NCI-H2196 (cell line): ENCODE results near the gene TARBP2.

ENCODE experiments used
- DNase-seq: peaks from one replicate; lab custom pipeline; 2025; ENCODE audit not compliant: unreplicated experiment; lab: John Stamatoyannopoulos, UW

Gene TARBP2, protein sequence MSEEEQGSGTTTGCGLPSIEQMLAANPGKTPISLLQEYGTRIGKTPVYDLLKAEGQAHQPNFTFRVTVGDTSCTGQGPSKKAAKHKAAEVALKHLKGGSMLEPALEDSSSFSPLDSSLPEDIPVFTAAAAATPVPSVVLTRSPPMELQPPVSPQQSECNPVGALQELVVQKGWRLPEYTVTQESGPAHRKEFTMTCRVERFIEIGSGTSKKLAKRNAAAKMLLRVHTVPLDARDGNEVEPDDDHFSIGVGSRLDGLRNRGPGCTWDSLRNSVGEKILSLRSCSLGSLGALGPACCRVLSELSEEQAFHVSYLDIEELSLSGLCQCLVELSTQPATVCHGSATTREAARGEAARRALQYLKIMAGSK

DNA sequence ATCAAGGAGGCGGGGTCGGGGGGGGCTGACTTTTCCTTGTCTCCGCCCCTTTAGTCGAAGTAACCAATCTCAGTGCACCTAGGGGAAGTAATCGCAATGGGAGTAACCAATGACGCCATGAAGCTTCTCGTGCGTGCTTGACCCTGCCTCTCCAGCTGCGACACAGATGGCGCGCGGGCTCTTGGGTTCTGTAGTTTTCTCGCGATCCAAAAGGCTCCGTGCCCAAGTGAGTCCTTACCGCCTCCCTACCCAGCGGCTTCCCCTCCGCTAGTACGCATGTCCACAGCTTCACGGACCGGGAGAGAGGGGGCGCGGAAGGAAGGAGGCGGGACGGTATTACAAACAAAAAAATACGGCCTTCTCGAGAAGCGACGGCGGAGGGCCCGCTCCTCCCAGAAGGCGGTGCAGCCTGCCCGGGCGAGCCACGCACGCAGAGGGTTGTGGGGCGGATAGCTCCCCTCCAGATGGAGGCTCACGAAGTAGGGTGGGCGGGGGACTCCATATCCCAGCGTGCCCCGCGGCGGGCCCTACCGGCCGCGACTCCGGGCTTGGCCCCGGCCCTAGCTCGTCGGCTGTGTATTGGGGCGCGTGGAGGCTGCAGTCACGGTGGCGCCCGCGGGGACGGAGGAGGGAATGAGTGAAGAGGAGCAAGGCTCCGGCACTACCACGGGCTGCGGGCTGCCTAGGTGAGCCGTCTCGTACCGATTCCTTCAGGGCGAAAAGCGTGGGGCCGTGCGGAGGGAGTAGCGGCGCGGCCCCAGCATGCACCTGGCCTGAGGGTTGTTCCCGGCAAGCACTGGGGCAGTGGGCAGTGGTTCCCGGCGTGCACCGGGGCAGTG lies at the start of gene TARBP2:
Gene TARBP2 (plus strand): TSS at position 508 of the 839 bp plus-strand sequence. CDS start 126 bp downstream, at position 634.
- peak; percentile 98 for DNase-seq

GRCh38 chr12:53451661-53452158 lies 49.4 kb upstream of the TARBP2 start, which contains the start of gene PCBP2:
TSS of gene PCBP2 (plus strand) at chr12:53452102. CDS start at chr12:53454801, 2,699 bp downstream.
- peak; percentile 98 for DNase-seq

GRCh38 chr12:53452159-53453077 lies 48.7 kb upstream of the TARBP2 start:
- DNase-seq, result peak; percentile 89

GRCh38 chr12:53453953-53454640 lies 47.0 kb upstream of the TARBP2 start:
- DNase-seq, result no peak

DNA sequence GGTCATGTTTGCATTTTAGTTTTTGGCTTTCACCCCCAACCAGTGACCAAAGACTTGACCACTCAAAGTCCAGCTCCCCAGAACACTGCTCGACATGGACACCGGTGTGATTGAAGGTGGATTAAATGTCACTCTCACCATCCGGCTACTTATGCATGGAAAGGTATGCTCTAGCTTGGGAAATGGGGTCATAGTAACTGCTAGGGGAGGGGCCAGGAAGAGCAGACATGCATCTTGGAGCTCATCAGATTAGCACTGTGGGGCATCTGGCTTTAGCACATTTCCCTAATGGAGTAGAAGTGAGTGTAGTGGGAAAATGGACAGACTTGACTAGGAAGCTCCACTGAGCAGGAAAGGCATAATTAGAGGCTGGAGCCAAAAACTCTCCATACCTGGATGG lies 46.4 kb upstream of the TARBP2 start:
- no peak for DNase-seq

DNA sequence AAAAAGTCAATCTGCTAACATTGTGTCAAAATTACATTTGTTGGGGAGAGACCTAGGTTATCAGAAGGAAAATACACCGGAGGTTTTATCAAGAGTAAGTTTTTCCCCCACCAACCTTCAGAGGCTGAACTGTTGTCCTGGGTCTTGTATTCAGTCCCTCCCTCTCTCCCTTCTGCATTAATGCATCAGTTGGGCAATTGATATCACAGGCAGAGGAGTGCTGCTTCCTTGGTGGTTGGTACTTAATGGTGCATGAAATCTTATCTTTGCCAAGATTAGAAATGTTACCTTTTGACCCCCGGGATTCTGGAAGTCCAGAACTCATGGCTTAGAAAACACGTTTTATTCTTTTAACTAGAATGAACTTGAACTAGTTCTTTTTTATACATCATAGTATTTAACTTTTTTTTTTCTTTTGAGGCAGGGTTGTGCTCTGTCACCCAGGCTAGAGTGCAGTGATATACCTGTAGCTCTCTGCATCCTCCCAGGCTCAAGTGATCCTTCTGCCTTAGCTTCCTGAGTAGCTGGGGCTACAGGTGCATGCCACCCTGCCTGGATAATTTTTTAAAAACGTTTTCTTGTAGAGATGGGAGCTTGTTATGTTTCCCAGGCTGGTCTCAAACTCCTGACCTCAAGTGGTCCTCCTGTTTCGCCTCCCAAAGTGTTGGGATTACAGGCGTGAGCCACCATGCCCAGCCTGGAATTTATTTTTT lies 44.3 kb upstream of the TARBP2 start:
- no peak for DNase-seq

GRCh38 chr12:53459097-53459496 lies 42.0 kb upstream of the TARBP2 start:
- DNase-seq, result no peak

DNA sequence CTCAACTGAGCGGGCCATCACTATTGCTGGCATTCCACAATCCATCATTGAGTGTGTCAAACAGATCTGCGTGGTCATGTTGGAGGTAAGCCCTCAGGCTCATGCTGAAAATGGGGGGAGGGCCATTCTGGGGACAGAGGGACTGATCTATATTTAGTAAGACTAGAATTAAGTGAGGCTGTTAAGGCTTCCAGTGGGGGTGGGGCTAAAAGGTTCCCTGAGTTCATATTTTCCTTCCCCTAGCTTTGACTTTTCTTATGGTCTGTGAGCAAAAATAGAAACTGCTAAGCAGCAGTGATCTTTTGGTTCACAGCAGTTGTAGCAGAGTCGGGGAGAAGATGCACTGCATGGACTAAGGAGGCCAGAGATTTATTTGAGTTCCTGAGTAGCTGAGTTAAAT lies 40.0 kb upstream of the TARBP2 start:
- DNase-seq, result no peak

DNA sequence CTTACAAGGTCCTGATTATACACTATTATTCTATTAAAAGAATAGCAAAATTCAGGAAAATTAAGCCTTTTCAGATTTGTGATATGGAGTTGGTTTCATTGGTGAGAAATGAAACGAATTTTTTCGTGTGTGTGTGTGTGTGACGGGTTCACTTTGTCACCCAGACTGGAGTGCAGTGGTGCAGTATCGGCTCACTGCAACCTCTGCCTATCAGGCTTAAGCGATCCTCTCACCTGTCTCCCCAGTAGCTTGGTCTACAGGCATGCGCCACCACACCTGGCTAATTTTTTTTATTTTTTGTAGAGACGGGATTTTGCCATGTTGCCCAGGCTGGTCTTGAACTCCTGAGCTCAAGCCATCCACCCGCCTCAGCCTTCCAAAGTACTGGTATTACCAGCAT lies 39.5 kb upstream of the TARBP2 start:
- no peak for DNase-seq

DNA sequence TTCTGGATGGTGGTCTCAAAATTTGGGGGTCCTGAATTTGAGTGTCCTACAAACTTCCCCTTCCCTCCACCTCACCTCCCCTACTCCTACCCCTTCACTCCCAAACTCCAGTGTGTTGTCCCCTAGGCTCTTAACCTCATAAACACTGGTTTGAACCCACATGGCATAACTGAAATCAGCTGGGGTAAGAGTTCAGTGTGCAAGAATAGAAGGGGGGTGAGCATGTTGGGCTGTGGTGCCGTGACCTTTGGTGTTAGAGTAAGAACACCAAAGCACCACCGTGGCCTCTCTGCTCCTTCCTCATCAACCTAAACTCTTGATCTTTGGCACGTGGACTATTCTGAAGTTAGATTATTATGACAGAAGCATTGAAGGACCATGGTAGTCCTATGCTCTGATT lies 38.1 kb upstream of the TARBP2 start:
- DNase-seq, result no peak

GRCh38 chr12:53463802-53464560 lies 37.1 kb upstream of the TARBP2 start:
- no peak for DNase-seq

DNA sequence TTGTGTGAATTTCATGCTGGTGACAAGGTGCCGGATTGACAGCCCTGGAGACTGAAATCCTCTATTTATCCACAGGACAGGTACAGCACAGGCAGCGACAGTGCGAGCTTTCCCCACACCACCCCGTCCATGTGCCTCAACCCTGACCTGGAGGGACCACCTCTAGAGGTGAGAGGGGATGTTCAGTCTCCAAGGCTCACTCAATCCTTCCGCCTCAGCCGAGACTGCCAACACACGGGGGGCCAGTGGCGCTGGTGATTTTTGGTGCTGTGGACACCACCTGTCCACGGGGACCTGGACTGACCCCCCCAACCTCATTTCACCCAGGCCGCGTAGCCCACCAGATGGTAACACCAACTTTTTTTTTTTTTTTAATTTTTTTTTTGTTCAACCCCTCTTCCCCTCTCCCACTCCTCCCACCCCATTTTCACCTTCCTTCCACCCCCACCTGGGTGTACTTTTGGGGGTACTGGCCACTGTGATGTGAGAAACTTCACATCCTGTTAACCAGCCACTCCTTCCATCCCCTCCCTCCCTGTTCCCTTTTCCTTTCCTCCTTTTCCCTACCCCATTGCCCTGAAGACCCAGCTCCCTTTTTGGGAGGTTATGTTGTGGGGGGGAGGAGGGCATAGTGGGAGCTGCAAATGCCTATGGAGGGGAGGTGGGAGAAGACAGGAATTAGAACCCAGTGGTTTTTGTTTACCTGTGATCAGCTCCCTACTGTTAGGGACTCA lies 36.2 kb upstream of the TARBP2 start:
- no peak for DNase-seq

GRCh38 chr12:53465679-53466078 lies 35.4 kb upstream of the TARBP2 start:
- DNase-seq, result no peak

DNA sequence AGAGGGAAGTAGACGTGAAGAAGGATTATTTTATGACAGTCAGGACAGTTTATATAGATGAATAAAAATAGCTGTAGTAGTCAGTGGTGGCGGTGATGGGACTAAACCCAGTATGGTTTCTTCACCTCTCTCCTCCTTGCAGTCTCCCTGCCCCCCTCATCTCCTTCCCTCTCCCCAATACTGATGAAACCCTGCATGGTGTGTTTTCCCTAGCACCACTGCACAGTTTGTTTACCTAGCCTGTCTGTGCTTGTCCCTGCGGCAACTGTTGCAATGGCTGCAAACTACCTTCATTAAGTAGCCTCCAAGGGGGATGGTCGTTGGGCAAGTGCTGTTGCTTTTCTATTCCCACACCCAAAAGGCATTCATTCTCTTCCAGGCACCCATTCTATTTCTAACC lies 34.4 kb upstream of the TARBP2 start:
- no peak for DNase-seq

DNA sequence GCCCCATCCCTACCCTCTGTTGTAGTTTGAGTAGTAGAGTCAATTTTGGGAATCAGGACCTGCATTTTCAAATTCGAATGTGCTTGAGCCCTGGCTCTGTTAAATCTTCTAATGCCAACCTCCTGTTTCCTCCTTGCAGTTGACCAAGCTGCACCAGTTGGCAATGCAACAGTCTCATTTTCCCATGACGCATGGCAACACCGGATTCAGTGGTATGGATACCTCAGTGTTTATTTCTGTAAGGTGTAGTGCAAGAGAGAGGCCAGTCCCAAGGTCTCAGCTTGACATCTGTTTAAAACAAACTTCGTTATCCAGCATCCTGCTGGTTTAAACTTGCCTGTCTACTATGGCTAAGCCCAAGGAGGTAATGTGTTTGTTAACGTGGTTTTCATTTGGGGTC lies 34.0 kb upstream of the TARBP2 start:
- no peak for DNase-seq

- no peak for DNase-seq
Measured at GRCh38 chr12:53467880-53468279, 33.2 kb upstream of the TARBP2 start.

DNA sequence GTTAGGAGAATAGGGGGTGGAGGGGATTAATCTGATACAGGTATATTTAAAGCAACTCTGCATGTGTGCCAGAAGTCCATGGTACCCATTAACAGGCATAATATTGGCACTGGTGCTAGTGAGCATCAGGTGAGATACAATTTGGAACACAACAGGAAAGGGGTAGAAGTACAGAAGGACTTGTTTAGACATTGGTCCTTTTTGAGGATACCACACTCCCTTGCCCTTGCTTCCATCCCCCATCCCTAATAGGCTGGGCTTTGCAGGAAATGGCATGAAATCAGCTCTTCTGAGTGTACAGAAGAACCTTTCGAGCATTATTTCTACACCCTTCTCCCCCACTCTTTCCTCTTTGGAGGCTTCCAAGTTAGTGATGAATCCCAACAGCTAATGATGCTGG lies 32.8 kb upstream of the TARBP2 start:
- no peak for DNase-seq

DNA sequence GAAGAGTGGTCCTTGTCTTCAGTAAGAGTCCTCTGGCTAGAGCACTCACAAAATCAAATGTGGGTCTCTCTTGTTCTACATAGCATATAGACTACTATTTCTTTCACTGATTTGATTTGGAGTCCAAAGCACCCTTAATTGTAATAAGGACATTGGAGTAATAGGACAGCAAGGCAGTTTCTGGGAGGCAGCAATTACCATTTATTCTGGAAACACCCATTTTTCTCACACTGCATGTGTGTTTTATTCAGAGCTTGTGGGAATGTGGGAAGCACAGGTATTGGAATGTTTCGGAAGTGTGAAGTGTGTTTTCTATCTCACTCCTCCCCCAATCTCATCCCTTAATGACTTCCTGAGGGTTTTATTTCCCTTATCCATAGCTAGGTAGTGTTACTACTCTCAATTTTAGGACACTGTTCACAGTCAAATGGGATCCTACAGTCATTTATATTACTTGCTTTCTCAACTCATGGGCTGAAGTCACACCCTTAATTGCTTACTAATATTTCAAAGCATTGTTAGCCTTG lies 29.0 kb upstream of the TARBP2 start:
- no peak for DNase-seq
